ENCODE measurements around the gene DOK1.
"Not testable (repeated sequence)": the region's sequence is repeated elsewhere in the genome, so short reads cannot be mapped to it uniquely, and the experiment has no call there.

Gene DOK1

GRCh38 chr2:74551942-74552913, 2.3 kb upstream of the DOK1 start:
- H3K36me3 Mint-ChIP-seq (ENCODE audit: low read depth), result no peaks in the 10 kb centered on the region
- H3K27ac Mint-ChIP-seq, result no peak overlapping the region
- H3K4me1 Mint-ChIP-seq (ENCODE audit: low read depth), result peaks cover 26% of the 10 kb centered on the region
- H3K9me3 Mint-ChIP-seq, result no peaks in the 10 kb centered on the region
- H3K4me3 Mint-ChIP-seq, result peak overlapping the region; percentile 1
- peaks cover 39% of the 10 kb centered on the region for H3K27me3 Mint-ChIP-seq

- Mint-ChIP-seq H3K4me3 (peak overlapping the region; percentile 45), H3K36me3 (ENCODE audit: low read depth) (no peaks in the 10 kb centered on the region), H3K4me1 (ENCODE audit: low read depth) (peaks cover 24% of the 10 kb centered on the region), H3K27ac (peak overlapping the region; percentile 21), H3K9me3 (no peaks in the 10 kb centered on the region), H3K27me3 (peaks cover 30% of the 10 kb centered on the region)
Observed at GRCh38 chr2:74552914-74553811, 1.4 kb upstream of the DOK1 start.

GRCh38 chr2:74554820-74555531, 456 bp downstream of the DOK1 start:
- Mint-ChIP-seq H3K4me3 (peak overlapping the region; percentile 94), H3K36me3 (ENCODE audit: low read depth) (no peaks in the 10 kb centered on the region), H3K27ac (peak overlapping the region; percentile 85), H3K4me1 (ENCODE audit: low read depth) (peaks cover 16% of the 10 kb centered on the region), H3K27me3 (peaks cover 18% of the 10 kb centered on the region), H3K9me3 (no peaks in the 10 kb centered on the region)

GRCh38 chr2:74555610-74556103, 1.1 kb downstream of the DOK1 start:
- Mint-ChIP-seq H3K9me3 (no peaks in the 10 kb centered on the region), H3K4me1 (ENCODE audit: low read depth) (peaks cover 23% of the 10 kb centered on the region), H3K36me3 (ENCODE audit: low read depth) (no peaks in the 10 kb centered on the region), H3K4me3 (peak overlapping the region; percentile 94), H3K27me3 (peaks cover 14% of the 10 kb centered on the region), H3K27ac (peak overlapping the region; percentile 85)

GRCh38 chr2:74556159-74556558, 1.6 kb downstream of the DOK1 start:
- H3K4me1 Mint-ChIP-seq (ENCODE audit: low read depth), result peaks cover 23% of the 10 kb centered on the region
- H3K4me3 Mint-ChIP-seq, result peak overlapping the region; percentile 94
- no peaks in the 10 kb centered on the region for H3K36me3 Mint-ChIP-seq (ENCODE audit: low read depth)
- H3K9me3 Mint-ChIP-seq, result no peaks in the 10 kb centered on the region
- peaks cover 12% of the 10 kb centered on the region for H3K27me3 Mint-ChIP-seq
- no peak overlapping the region for H3K27ac Mint-ChIP-seq

- Mint-ChIP-seq H3K9me3 (no peaks in the 10 kb centered on the region), H3K4me3 (no peak overlapping the region), H3K4me1 (ENCODE audit: low read depth) (peaks cover 23% of the 10 kb centered on the region), H3K36me3 (ENCODE audit: low read depth) (no peaks in the 10 kb centered on the region), H3K27me3 (peaks cover 12% of the 10 kb centered on the region), H3K27ac (peak overlapping the region; percentile 34)
Observed at GRCh38 chr2:74556831-74557370, 2.4 kb downstream of the DOK1 start.

GRCh38 chr2:74558284-74559230, 4.0 kb downstream of the DOK1 start:
- no peaks in the 10 kb centered on the region for H3K36me3 Mint-ChIP-seq (ENCODE audit: low read depth)
- no peaks in the 10 kb centered on the region for H3K9me3 Mint-ChIP-seq
- no peak overlapping the region for H3K4me3 Mint-ChIP-seq
- no peak overlapping the region for H3K27ac Mint-ChIP-seq
- H3K4me1 Mint-ChIP-seq (ENCODE audit: low read depth), result peaks cover 27% of the 10 kb centered on the region
- peaks cover 20% of the 10 kb centered on the region for H3K27me3 Mint-ChIP-seq

- H3K9me3 Mint-ChIP-seq, result no peaks in the 10 kb centered on the region
- H3K4me1 Mint-ChIP-seq (ENCODE audit: low read depth), result peaks cover 24% of the 10 kb centered on the region
- no peaks in the 10 kb centered on the region for H3K36me3 Mint-ChIP-seq (ENCODE audit: low read depth)
- no peak overlapping the region for H3K27ac Mint-ChIP-seq
- H3K4me3 Mint-ChIP-seq, result no peak overlapping the region
- H3K27me3 Mint-ChIP-seq, result peaks cover 25% of the 10 kb centered on the region
Observed at GRCh38 chr2:74559912-74560311, 5.4 kb downstream of the DOK1 start.

GRCh38 chr2:74560591-74560990, 6.1 kb downstream of the DOK1 start:
- Mint-ChIP-seq H3K36me3 (ENCODE audit: low read depth) (no peaks in the 10 kb centered on the region), H3K27ac (no peak overlapping the region), H3K4me1 (ENCODE audit: low read depth) (peaks cover 20% of the 10 kb centered on the region), H3K27me3 (peaks cover 25% of the 10 kb centered on the region), H3K9me3 (no peaks in the 10 kb centered on the region), H3K4me3 (no peak overlapping the region)

GRCh38 chr2:74561022-74561421, 6.5 kb downstream of the DOK1 start:
- H3K36me3 Mint-ChIP-seq (ENCODE audit: low read depth); H3K27ac Mint-ChIP-seq; H3K4me3 Mint-ChIP-seq; H3K9me3 Mint-ChIP-seq: not testable (repeated sequence)
- Mint-ChIP-seq H3K27me3 (peaks cover 25% of the 10 kb centered on the region), H3K4me1 (ENCODE audit: low read depth) (peaks cover 21% of the 10 kb centered on the region)

- Mint-ChIP-seq H3K4me3 (no peak overlapping the region), H3K36me3 (ENCODE audit: low read depth) (no peaks in the 10 kb centered on the region), H3K27ac (no peak overlapping the region), H3K27me3 (peaks cover 25% of the 10 kb centered on the region), H3K4me1 (ENCODE audit: low read depth) (peaks cover 26% of the 10 kb centered on the region), H3K9me3 (no peaks in the 10 kb centered on the region)
Observed at GRCh38 chr2:74562126-74562775, 7.7 kb downstream of the DOK1 start.

- Mint-ChIP-seq H3K27ac (no peak overlapping the region), H3K27me3 (peaks cover 33% of the 10 kb centered on the region), H3K36me3 (ENCODE audit: low read depth) (no peaks in the 10 kb centered on the region), H3K9me3 (no peaks in the 10 kb centered on the region), H3K4me1 (ENCODE audit: low read depth) (peaks cover 45% of the 10 kb centered on the region), H3K4me3 (no peak overlapping the region)
Observed at GRCh38 chr2:74564222-74564621, 9.7 kb downstream of the DOK1 start.
